ENCODE measurements around the gene ZNF594. TPM values are rescaled to one million over a fixed set of nuclear protein-coding genes. Genes with fewer than 3 reads are reported as not detected.
"Not testable (repeated sequence)": the region's sequence is repeated elsewhere in the genome, so short reads cannot be mapped to it uniquely, and the experiment has no call there.

ZNF594 gene
- total RNA-seq, 1 donor from 2014 or later: 19.5 TPM

DNA sequence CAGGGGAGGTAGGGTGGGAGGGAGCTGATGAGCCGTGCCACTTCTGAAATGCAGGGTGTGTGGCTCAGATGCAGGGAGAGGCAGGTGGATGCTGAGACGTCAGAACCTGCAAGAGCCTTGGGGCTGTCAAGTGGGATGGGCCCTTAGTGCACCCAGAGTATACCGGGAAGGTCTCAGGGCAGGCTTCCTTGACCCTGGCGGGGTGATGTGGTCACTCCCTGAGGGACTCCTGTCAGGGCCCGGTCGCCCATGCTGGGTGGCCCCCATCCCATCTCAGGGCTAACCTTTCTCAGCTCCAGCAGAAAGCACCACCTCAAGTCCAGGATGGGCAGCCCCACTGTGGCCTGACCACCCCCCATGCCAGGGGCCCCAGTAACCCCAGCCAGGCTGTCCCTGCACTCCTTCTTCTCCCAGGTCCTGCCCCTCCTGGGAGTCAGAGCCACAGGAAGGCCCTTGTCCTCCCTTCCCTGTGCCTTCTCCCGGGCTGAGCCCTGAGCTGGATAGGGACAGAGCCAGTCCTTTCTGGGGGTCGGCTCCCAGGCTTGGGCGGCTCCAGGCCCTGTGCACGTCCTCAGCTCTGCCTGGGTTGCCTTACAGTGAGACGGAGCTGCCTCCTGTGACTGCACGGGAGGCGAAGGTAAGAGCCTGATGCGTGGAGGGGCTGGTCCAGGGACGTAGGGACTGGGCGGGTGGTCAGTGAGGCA, 59.7 kb downstream of the ZNF594 start:
- H3K79me2 ChIP-seq (ENCODE audit: low read depth); H3K9me3 ChIP-seq (ENCODE audit: low read depth); H3K9ac ChIP-seq; H3K36me3 Mint-ChIP-seq; H3K4me3 ChIP-seq; H4K20me1 ChIP-seq (ENCODE audit: low read depth); H3K4me2 ChIP-seq; H3K36me3 ChIP-seq; H3K4me1 Mint-ChIP-seq; H3K27me3 ChIP-seq; H3K4me1 ChIP-seq; H3K9me3 Mint-ChIP-seq; DNase-seq (ENCODE audit: low spot score); H3K27ac ChIP-seq; H3F3A ChIP-seq (ENCODE audit: low read depth); H2AFZ ChIP-seq (replicated peaks); H3K27ac Mint-ChIP-seq; H3K27me3 Mint-ChIP-seq (ENCODE audit: insufficient read depth, low read depth): not testable (repeated sequence)
- H3K4me3 Mint-ChIP-seq: peak overlapping the region; percentile 15

DNA sequence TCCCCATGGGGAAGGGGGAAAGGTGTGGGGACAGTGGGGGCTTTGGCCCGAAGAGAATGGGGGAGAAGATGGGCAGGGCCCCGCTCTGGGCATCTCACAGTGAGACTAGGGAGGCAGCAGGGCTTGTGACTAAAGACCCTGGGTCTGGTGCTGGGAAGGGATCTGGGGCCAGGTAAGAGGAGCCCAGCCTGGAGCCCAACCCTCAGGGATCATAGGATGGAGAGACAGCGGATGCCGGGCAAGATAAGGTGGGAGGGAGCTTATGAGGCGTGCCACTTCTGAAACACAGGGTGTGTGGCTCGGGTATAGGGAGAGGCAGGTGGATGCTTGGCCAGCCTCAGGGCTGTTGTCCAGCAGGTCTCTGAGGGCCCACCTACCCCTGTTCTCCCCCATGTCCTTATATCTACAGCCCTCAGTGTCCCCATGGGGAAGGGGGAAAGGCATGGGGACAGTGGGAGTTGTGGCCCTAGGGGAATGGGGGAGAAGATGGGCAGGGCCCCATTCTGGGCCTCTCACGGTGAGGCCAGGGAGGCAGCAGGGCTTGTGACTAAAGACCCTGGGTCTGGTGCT, 60.4 kb downstream of the ZNF594 start:
- H3K4me1 Mint-ChIP-seq: no peaks in the 10 kb centered on the region
- no peak for TF ChIP-seq EZH2 (IDR thresholded peaks at IDR 0.05)
- TF ChIP-seq, protein P1, sequence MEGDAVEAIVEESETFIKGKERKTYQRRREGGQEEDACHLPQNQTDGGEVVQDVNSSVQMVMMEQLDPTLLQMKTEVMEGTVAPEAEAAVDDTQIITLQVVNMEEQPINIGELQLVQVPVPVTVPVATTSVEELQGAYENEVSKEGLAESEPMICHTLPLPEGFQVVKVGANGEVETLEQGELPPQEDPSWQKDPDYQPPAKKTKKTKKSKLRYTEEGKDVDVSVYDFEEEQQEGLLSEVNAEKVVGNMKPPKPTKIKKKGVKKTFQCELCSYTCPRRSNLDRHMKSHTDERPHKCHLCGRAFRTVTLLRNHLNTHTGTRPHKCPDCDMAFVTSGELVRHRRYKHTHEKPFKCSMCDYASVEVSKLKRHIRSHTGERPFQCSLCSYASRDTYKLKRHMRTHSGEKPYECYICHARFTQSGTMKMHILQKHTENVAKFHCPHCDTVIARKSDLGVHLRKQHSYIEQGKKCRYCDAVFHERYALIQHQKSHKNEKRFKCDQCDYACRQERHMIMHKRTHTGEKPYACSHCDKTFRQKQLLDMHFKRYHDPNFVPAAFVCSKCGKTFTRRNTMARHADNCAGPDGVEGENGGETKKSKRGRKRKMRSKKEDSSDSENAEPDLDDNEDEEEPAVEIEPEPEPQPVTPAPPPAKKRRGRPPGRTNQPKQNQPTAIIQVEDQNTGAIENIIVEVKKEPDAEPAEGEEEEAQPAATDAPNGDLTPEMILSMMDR (IDR thresholded peaks at IDR 0.05): no peak
- TF ChIP-seq EZH2phosphoT487 (IDR thresholded peaks at IDR 0.05): no peak
- DNase-seq (ENCODE audit: low spot score): no peak
- no peak overlapping the region for H3K27ac ChIP-seq
- H3K27me3 ChIP-seq: no peaks in the 10 kb centered on the region
- peaks cover 2% of the 10 kb centered on the region for H3K9me3 Mint-ChIP-seq
- H3K4me3 ChIP-seq: no peak overlapping the region
- H3K4me1 ChIP-seq: no peaks in the 10 kb centered on the region
- H3K27ac Mint-ChIP-seq: no peak overlapping the region
- H3K79me2 ChIP-seq (ENCODE audit: low read depth): no peaks in the 10 kb centered on the region
- H3K9me3 ChIP-seq (ENCODE audit: low read depth): no peaks in the 10 kb centered on the region
- H3F3A ChIP-seq (ENCODE audit: low read depth): no peaks in the 10 kb centered on the region
- H3K27me3 Mint-ChIP-seq (ENCODE audit: insufficient read depth, low read depth): peaks cover 3% of the 10 kb centered on the region
- H3K4me2 ChIP-seq: no peak overlapping the region
- no peaks in the 10 kb centered on the region for H4K20me1 ChIP-seq (ENCODE audit: low read depth)
- H2AFZ ChIP-seq (replicated peaks): no peak overlapping the region
- H3K36me3 Mint-ChIP-seq: no peaks in the 10 kb centered on the region
- no peak overlapping the region for H3K9ac ChIP-seq
- no peak overlapping the region for H3K4me3 Mint-ChIP-seq
- H3K36me3 ChIP-seq: no peaks in the 10 kb centered on the region

DNA sequence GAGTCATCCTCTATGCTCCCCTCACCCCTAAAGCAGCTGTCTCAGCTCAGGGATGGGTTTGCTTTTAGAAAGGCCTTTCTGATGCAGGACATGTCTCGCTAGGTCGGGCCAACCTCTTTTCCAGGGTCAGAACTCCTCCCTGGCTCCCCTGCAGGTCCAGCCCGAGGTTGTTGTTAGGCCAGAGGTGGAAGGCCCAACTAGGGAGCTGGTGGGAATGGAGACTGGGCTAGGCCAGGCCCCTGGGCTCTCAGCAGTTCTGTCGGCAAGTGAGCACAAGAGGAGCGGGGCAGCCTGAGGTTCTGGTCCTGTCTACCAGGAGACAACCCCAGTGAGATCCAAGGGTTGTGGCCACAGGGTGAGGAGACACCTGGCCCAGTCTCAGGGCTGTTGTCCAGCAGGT, 61.0 kb downstream of the ZNF594 start:
- not testable (repeated sequence) for H3K27ac Mint-ChIP-seq; H3K36me3 Mint-ChIP-seq; H3K27me3 Mint-ChIP-seq (ENCODE audit: insufficient read depth, low read depth); DNase-seq (ENCODE audit: low spot score); H3K4me3 ChIP-seq; H2AFZ ChIP-seq (replicated peaks); H3K27ac ChIP-seq; H3K4me1 Mint-ChIP-seq; H3K36me3 ChIP-seq; H3K9me3 Mint-ChIP-seq; H3K27me3 ChIP-seq; H4K20me1 ChIP-seq (ENCODE audit: low read depth); H3K4me1 ChIP-seq; H3K9ac ChIP-seq; H3K79me2 ChIP-seq (ENCODE audit: low read depth); H3F3A ChIP-seq (ENCODE audit: low read depth); H3K4me2 ChIP-seq; H3K9me3 ChIP-seq (ENCODE audit: low read depth); H3K4me3 Mint-ChIP-seq

DNA sequence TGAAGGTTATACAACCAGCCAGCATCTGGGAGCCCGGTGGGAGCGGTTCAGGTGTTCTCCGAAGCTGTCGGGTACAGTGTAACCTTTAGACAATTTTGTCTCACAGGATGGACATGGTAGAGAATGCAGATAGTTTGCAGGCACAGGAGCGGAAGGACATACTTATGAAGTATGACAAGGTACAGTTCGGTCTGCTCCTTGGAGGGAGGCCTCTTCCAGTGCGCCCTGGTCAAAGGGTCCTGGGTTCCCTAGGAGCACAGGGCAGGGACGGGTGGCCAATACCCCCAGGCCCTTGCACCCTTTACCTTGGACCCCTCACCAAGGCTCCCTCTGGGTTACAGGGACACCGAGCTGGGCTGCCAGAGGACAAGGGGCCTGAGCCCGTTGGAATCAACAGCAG, 61.4 kb downstream of the ZNF594 start:
- H3K27me3 ChIP-seq; H3K4me3 Mint-ChIP-seq; H3K27me3 Mint-ChIP-seq (ENCODE audit: insufficient read depth, low read depth); H3K4me2 ChIP-seq; H3K4me1 ChIP-seq; H3K9me3 ChIP-seq (ENCODE audit: low read depth); DNase-seq (ENCODE audit: low spot score); H3K4me3 ChIP-seq; H3K36me3 Mint-ChIP-seq; H3K9ac ChIP-seq; H4K20me1 ChIP-seq (ENCODE audit: low read depth); H3K4me1 Mint-ChIP-seq; H3K36me3 ChIP-seq; H3K27ac ChIP-seq; H3F3A ChIP-seq (ENCODE audit: low read depth); H2AFZ ChIP-seq (replicated peaks); H3K79me2 ChIP-seq (ENCODE audit: low read depth); H3K27ac Mint-ChIP-seq; H3K9me3 Mint-ChIP-seq: not testable (repeated sequence)

DNA sequence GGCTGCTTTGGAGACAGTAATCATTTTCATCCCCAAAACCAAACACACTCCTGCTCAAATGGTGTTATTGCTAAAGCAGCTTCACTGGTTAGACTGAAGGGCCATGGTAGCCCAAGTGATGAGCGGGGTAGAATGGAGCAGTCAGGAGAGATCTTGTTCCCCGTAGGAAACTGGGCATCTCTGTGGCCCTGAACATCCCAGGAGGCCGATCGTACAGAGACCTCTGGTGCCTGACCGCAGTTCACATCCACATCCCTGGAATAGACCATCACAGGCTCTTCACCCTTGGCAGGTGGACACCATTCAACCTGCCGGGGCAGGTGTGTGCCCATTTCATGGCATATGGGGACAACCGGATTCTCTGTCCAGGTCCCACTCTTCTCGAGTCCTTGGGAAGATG, 61.9 kb downstream of the ZNF594 start:
- not testable (repeated sequence) for H3K4me1 ChIP-seq; DNase-seq (ENCODE audit: low spot score); H3K27me3 Mint-ChIP-seq (ENCODE audit: insufficient read depth, low read depth); H3K27ac ChIP-seq; H3F3A ChIP-seq (ENCODE audit: low read depth); H3K79me2 ChIP-seq (ENCODE audit: low read depth); H3K36me3 ChIP-seq; H3K9me3 Mint-ChIP-seq; H3K4me1 Mint-ChIP-seq; H3K4me3 Mint-ChIP-seq; H3K4me2 ChIP-seq; H3K9ac ChIP-seq; H3K9me3 ChIP-seq (ENCODE audit: low read depth); H3K27ac Mint-ChIP-seq; H2AFZ ChIP-seq (replicated peaks); H4K20me1 ChIP-seq (ENCODE audit: low read depth); H3K27me3 ChIP-seq; H3K4me3 ChIP-seq; H3K36me3 Mint-ChIP-seq

Other genes with a start within 250 kb of the ZNF594 start
- 203 and 458 TPM in 2 replicates for gene PFN1, start 243.3 kb downstream of the ZNF594 start, total RNA-seq (ENCODE audit: low replicate concordance)
- 20.8 and 24.5 TPM in 2 replicates for gene ENO3, start 240.7 kb downstream of the ZNF594 start, total RNA-seq (ENCODE audit: low replicate concordance)
- 79.7 and 97.6 TPM in 2 replicates for gene SPAG7, start 224.1 kb downstream of the ZNF594 start, total RNA-seq (ENCODE audit: low replicate concordance)
- 0.34 and 1.8 TPM in 2 replicates for gene CAMTA2, start 204.2 kb downstream of the ZNF594 start, total RNA-seq (ENCODE audit: low replicate concordance)
- 0.28 and 0.52 TPM in 2 replicates for gene INCA1, start 194.3 kb downstream of the ZNF594 start, total RNA-seq (ENCODE audit: low replicate concordance)
- 22.1 and 22.2 TPM in 2 replicates for gene KIF1C, start 193.9 kb downstream of the ZNF594 start, total RNA-seq (ENCODE audit: low replicate concordance)
- gene SLC52A1, start 156.4 kb downstream of the ZNF594 start, total RNA-seq (ENCODE audit: low replicate concordance): 0.31 TPM in 1 of 2 replicates, not detected in the other
- gene ZFP3, start 113.4 kb downstream of the ZNF594 start, total RNA-seq (ENCODE audit: low replicate concordance): 0.19 and 0.34 TPM in 2 replicates
- gene ZNF232, start 80.0 kb downstream of the ZNF594 start, total RNA-seq (ENCODE audit: low replicate concordance): 25.5 and 29.4 TPM in 2 replicates
- 0.09 and 0.17 TPM in 2 replicates for gene USP6, start 75.8 kb downstream of the ZNF594 start, total RNA-seq (ENCODE audit: low replicate concordance)
- not detected in 2 replicates for gene SCIMP, start 43.0 kb upstream of the ZNF594 start, total RNA-seq (ENCODE audit: low replicate concordance)
- 43.2 and 50.0 TPM in 2 replicates for gene RABEP1, start 90.4 kb upstream of the ZNF594 start, total RNA-seq (ENCODE audit: low replicate concordance)
- gene NUP88, start 227.8 kb upstream of the ZNF594 start, total RNA-seq (ENCODE audit: low replicate concordance): 117 and 135 TPM in 2 replicates
- 116 and 121 TPM in 2 replicates for gene RPAIN, start 228.3 kb upstream of the ZNF594 start, total RNA-seq (ENCODE audit: low replicate concordance)
- gene C1QBP, start 247.3 kb upstream of the ZNF594 start, total RNA-seq (ENCODE audit: low replicate concordance): 204 and 254 TPM in 2 replicates